ENCODE measurements around the gene SIX3. TPM values are rescaled to one million over a fixed set of nuclear protein-coding genes. Genes with fewer than 3 reads are reported as not detected.

Gene SIX3
- total and polyA plus RNA-seq, 2 of the 4 experiments (the other 2 are of a cell fraction): not detected

DNA sequence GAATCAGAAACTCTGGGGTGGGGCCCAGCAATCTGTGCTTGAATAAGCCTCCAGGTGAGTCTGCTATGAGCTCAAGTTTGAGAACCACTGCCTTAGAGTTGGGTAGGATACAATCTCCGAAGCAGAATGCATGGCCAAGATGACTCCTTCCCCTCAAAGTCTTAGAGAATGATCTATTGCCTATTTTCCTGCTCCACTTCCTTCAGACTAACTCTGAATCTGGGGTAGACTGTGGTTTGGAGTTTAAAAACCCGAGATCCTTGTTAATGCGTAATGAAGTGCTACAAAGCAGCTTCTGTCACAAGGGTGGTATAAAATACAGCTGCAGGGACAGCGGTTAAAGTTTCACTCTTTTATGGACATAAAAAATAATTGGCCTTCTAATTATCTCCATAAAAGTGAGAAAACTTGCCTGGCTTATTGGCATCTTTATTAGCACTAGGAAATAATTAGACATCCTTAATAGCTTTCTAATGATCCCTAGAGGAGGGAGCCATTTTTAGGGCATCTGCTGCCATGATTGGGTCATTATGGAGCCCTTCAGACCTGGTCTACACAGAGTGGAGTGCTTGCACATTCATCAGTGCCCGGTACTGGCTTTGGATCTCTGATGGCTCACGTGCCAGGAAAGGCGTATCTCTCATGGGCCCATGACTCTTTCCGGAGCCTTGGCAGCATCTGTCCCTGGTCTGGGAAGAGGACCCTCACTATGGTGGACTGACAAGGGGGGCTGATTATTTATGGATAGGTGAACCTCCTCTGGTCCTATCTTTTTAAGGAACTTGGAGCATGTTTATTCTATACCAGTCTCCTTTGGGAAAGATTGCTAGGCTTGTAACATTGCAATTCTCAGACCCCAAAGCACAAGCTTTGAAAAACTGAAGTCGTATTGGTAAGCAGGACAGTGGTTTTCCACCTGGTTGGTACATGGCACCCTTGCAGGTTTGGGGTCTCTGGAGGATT, 39.5 kb downstream of the SIX3 start:
- H4K91ac ChIP-seq (ENCODE audit: insufficient read depth, low read depth, low read length): no peak overlapping the region
- ATAC-seq (ENCODE audit: low read depth) (no peak; the same call in 1 of the 2 replicates), DNase-seq (no peak)
- no peak overlapping the region for H3K27ac ChIP-seq (ENCODE audit: insufficient read depth, low read length)
- TF ChIP-seq RCOR1 (IDR thresholded peaks at IDR 0.05; ENCODE audit: insufficient replicate concordance, low read length) (no peak), MXI1 (IDR thresholded peaks at IDR 0.05; ENCODE audit: borderline replicate concordance, low read depth, low read length) (no peak), FOS (IDR thresholded peaks at IDR 0.05; ENCODE audit: low read depth, low read length) (no peak)
- H3K4me3 ChIP-seq (ENCODE audit: insufficient read depth, low read depth, low read length): no peak overlapping the region
- H4K8ac ChIP-seq (ENCODE audit: low read depth in 2 of 2, low read length in 2 of 2): no peak overlapping the region
- intact Hi-C loops (cut with micrococcal nuclease) (loop anchor here (1.0 to 10.0 kb wide), 5 partner anchors 264 to 954 kb away; no protein-coding TSS in a partner anchor), in situ Hi-C loops (cut with MboI; ENCODE audit: low sequenced_read_pairs) (no loop called here), dilution Hi-C loops (cut with HindIII; ENCODE audit: low sequenced_read_pairs, unreplicated experiment) (no loop called here)
- no peak overlapping the region for H3K4me2 ChIP-seq (ENCODE audit: low read depth, low read length)
- H3K18ac ChIP-seq (ENCODE audit: low read depth, low read length): no peak overlapping the region
- no peak overlapping the region for H2AK5ac ChIP-seq (ENCODE audit: low read depth, low read length)
- H2BK15ac ChIP-seq (ENCODE audit: low read depth, low read length): no peak overlapping the region
- H3K9me3 ChIP-seq (ENCODE audit: control insufficient read depth, insufficient read depth, low read length): no peaks in the 10 kb centered on the region
- H3K36me3 ChIP-seq (ENCODE audit: control insufficient read depth, insufficient read depth, low read length): no peaks in the 10 kb centered on the region
- H3K9me1 ChIP-seq (ENCODE audit: insufficient read depth, low read length): no peaks in the 10 kb centered on the region
- no peaks in the 10 kb centered on the region for H3K4me1 ChIP-seq (ENCODE audit: control insufficient read depth, insufficient read depth, low read length)
- no peak overlapping the region for H4K5ac ChIP-seq (ENCODE audit: low read depth, low read length)
- no peaks in the 10 kb centered on the region for H4K20me1 ChIP-seq (ENCODE audit: insufficient read depth, low read length)
- 80% methylated on average over 2 of the region's 9 CpGs; no CpG with 5 or more reads in 1 of the 2 experiments for WGBS, 2 experiments (ENCODE audit: extremely low coverage in 2 of 2, insufficient read length in 1 of 2)
- H3K4ac ChIP-seq (ENCODE audit: low read depth, low read length): no peak overlapping the region
- BruUV-seq (replicated peaks): no TSS peak
- H2AK9ac ChIP-seq (replicated peaks; ENCODE audit: low read depth, low read length, poor library complexity): no peak overlapping the region
- H2BK5ac ChIP-seq (ENCODE audit: low read depth, low read length, poor library complexity, severe bottlenecking): no peak overlapping the region
- no peak overlapping the region for H3K14ac ChIP-seq (replicated peaks; ENCODE audit: low read depth, low read length)
- no peaks in the 10 kb centered on the region for H3K79me1 ChIP-seq (ENCODE audit: low read depth in 1 of 2, low read length in 2 of 2)
- no peak overlapping the region for H3K9ac ChIP-seq (ENCODE audit: low read depth, low read length)
- H2AFZ ChIP-seq (replicated peaks; ENCODE audit: low read length, poor library complexity): peak overlapping the region; percentile 19
- no peak overlapping the region for H3K56ac ChIP-seq (ENCODE audit: extremely low read depth, insufficient read depth, low read length)
- peaks cover 31% of the 10 kb centered on the region for H3K27me3 ChIP-seq (ENCODE audit: control insufficient read depth, insufficient read depth, low read length)
- H2BK120ac ChIP-seq (ENCODE audit: low read depth, low read length): no peak overlapping the region
- ChIA-PET CTCF (interaction anchor here (0.7 to 2.7 kb wide), 14 partner anchors 12 to 622 kb away, joined by 3 to 27 read pairs (median 4); no protein-coding TSS in a partner anchor), POLR2A (ENCODE audit: unreplicated experiment) (no interaction called here)
- H3K23ac ChIP-seq (ENCODE audit: low read depth, low read length): no peak overlapping the region
- H2BK20ac ChIP-seq (ENCODE audit: low read depth, low read length): no peak overlapping the region
